ENCODE data around the gene IFNG-AS1. TPM values are rescaled to one million over a fixed set of nuclear protein-coding genes. Genes with fewer than 3 reads are reported as not detected.

Gene IFNG-AS1
- total RNA-seq, 1 experiment from 2014 or later = not detected

GRCh38 chr12:67943141-67943892 lies 45.9 kb upstream of the IFNG-AS1 start:
- no peak for TF ChIP-seq EZH2phosphoT487 (IDR thresholded peaks at IDR 0.05; ENCODE audit: borderline replicate concordance, low read length)
- TF ChIP-seq CTCF (conservative IDR thresholded peaks at IDR 0.05; ENCODE audit: low read depth, low read length) = peak; percentile 85
- TF ChIP-seq EZH2 (IDR thresholded peaks at IDR 0.05; ENCODE audit: low read length, unreplicated experiment) = no peak
- H3K27me3 ChIP-seq (ENCODE audit: low read length) = no peaks in the 10 kb centered on the region
- H3K4me3 ChIP-seq (ENCODE audit: low read length) = no peak overlapping the region
- CTCF ChIA-PET = interaction anchor here (0.6 to 1.0 kb wide), 18 partner anchors 12 to 589 kb away, joined by 3 to 28 read pairs (median 4); partner anchors contain the start of gene DYRK2
- H3K4me2 ChIP-seq (ENCODE audit: low read length) = no peak overlapping the region
- H3K4me1 ChIP-seq (ENCODE audit: insufficient read depth, low read length) = peaks cover 29% of the 10 kb centered on the region
- ATAC-seq = peak; percentile 68
- no peaks in the 10 kb centered on the region for H3F3A ChIP-seq (ENCODE audit: low read length, unreplicated experiment)
- H3K9me3 ChIP-seq (ENCODE audit: low read length) = no peaks in the 10 kb centered on the region
- DNase-seq = peak; percentile 90
- intact Hi-C loops (cut with micrococcal nuclease) = loop anchor here (1.0 to 10.0 kb wide), 8 partner anchors 116 to 588 kb away; no protein-coding TSS in a partner anchor
- no peaks in the 10 kb centered on the region for H4K20me1 ChIP-seq (ENCODE audit: low read length)
- H2AFZ ChIP-seq (ENCODE audit: low read length) = 0 out of 2 replicates have a peak overlapping the region, but pooled peaks have one; percentile 29
- no peaks in the 10 kb centered on the region for H3K9me2 ChIP-seq (replicated peaks; ENCODE audit: low read length)
- POLR2A ChIA-PET (ENCODE audit: unreplicated experiment) = no interaction called here
- H3K79me2 ChIP-seq (ENCODE audit: low read length) = no peaks in the 10 kb centered on the region
- BruUV-seq (replicated peaks) = no TSS peak
- H3K27ac ChIP-seq (ENCODE audit: low read length) = no peak overlapping the region
- no peaks in the 10 kb centered on the region for H3K36me3 ChIP-seq (ENCODE audit: low read depth, low read length)
- H3K9ac ChIP-seq (ENCODE audit: low read length) = no peak overlapping the region

- no TSS peak for BruUV-seq (replicated peaks)
- ChIA-PET CTCF (no interaction called here), POLR2A (ENCODE audit: unreplicated experiment) (no interaction called here)
- no peak overlapping the region for H3K9ac ChIP-seq (ENCODE audit: low read length)
- DNase-seq (no peak), ATAC-seq (no peak)
- no peak overlapping the region for H2AFZ ChIP-seq (ENCODE audit: low read length)
- H3K27ac ChIP-seq (ENCODE audit: low read length) = no peak overlapping the region
- no peaks in the 10 kb centered on the region for H3K79me2 ChIP-seq (ENCODE audit: low read length)
- H3F3A ChIP-seq (ENCODE audit: low read length, unreplicated experiment) = no peaks in the 10 kb centered on the region
- H3K36me3 ChIP-seq (ENCODE audit: low read depth, low read length) = no peaks in the 10 kb centered on the region
- no peaks in the 10 kb centered on the region for H4K20me1 ChIP-seq (ENCODE audit: low read length)
- H3K4me2 ChIP-seq (ENCODE audit: low read length) = no peak overlapping the region
- H3K9me2 ChIP-seq (replicated peaks; ENCODE audit: low read length) = no peaks in the 10 kb centered on the region
- TF ChIP-seq EZH2phosphoT487 (IDR thresholded peaks at IDR 0.05; ENCODE audit: borderline replicate concordance, low read length) (no peak), CTCF (conservative IDR thresholded peaks at IDR 0.05; ENCODE audit: low read depth, low read length) (no peak), EZH2 (IDR thresholded peaks at IDR 0.05; ENCODE audit: low read length, unreplicated experiment) (no peak)
- intact Hi-C loops (cut with micrococcal nuclease) = loop anchor here (5.0 to 10.0 kb wide), 5 partner anchors 117 to 409 kb away; no protein-coding TSS in a partner anchor
- no peaks in the 10 kb centered on the region for H3K9me3 ChIP-seq (ENCODE audit: low read length)
- H3K27me3 ChIP-seq (ENCODE audit: low read length) = no peaks in the 10 kb centered on the region; the same call in 1 of the 2 replicates
- H3K4me1 ChIP-seq (ENCODE audit: insufficient read depth, low read length) = peaks cover 29% of the 10 kb centered on the region
- no peak overlapping the region for H3K4me3 ChIP-seq (ENCODE audit: low read length)
These were observed 45.2 kb upstream of the IFNG-AS1 start for GRCh38 chr12:67944093-67944492.

- no peak overlapping the region for H2AFZ ChIP-seq (ENCODE audit: low read length)
- no peak overlapping the region for H3K4me2 ChIP-seq (ENCODE audit: low read length)
- TF ChIP-seq EZH2phosphoT487 (IDR thresholded peaks at IDR 0.05; ENCODE audit: borderline replicate concordance, low read length) (no peak), EZH2 (IDR thresholded peaks at IDR 0.05; ENCODE audit: low read length, unreplicated experiment) (no peak), CTCF (conservative IDR thresholded peaks at IDR 0.05; ENCODE audit: low read depth, low read length) (no peak)
- H3K27me3 ChIP-seq (ENCODE audit: low read length) = no peaks in the 10 kb centered on the region; the same call in 1 of the 2 replicates
- CTCF ChIA-PET = no interaction called here
- H4K20me1 ChIP-seq (ENCODE audit: low read length) = no peaks in the 10 kb centered on the region
- H3K4me1 ChIP-seq (ENCODE audit: insufficient read depth, low read length) = no peaks in the 10 kb centered on the region
- H3K79me2 ChIP-seq (ENCODE audit: low read length) = no peaks in the 10 kb centered on the region
- no TSS peak for BruUV-seq (replicated peaks)
- no peak overlapping the region for H3K27ac ChIP-seq (ENCODE audit: low read length)
- ATAC-seq (no peak), DNase-seq (no peak)
- intact Hi-C loops (cut with micrococcal nuclease) = no loop called here
- POLR2A ChIA-PET (ENCODE audit: unreplicated experiment) = no interaction called here
- H3F3A ChIP-seq (ENCODE audit: low read length, unreplicated experiment) = no peaks in the 10 kb centered on the region
- H3K36me3 ChIP-seq (ENCODE audit: low read depth, low read length) = no peaks in the 10 kb centered on the region
- H3K4me3 ChIP-seq (ENCODE audit: low read length) = no peak overlapping the region
- no peak overlapping the region for H3K9ac ChIP-seq (ENCODE audit: low read length)
- no peaks in the 10 kb centered on the region for H3K9me3 ChIP-seq (ENCODE audit: low read length)
- H3K9me2 ChIP-seq (replicated peaks; ENCODE audit: low read length) = no peaks in the 10 kb centered on the region
These were observed 36.5 kb upstream of the IFNG-AS1 start for GRCh38 chr12:67952787-67953186.

All from PC-3 (cell line).